Smooth muscle cell (in vitro differentiated cells): Measurements from ENCODE around the gene SLC25A25. TPM values are rescaled to one million over a fixed set of nuclear protein-coding genes. Genes with fewer than 3 reads are reported as not detected.
A peak's percentile ranks its signal among the peaks of the same experiment; 100 is the strongest.

Experiments
- DNase-seq: peaks from one replicate; lab custom pipeline; 2025; ENCODE audit not compliant: unreplicated experiment; lab: John Stamatoyannopoulos, UW
- H2AFZ ChIP-seq: fragments of 200-600 bp; sonication (generic); 2 replicates; pipeline ENCODE4 v1.6.0; 2016; ENCODE audit warnings: antibody characterized with exemption, low read depth, mild to moderate bottlenecking
- H3F3A ChIP-seq: fragments of 200-600 bp; sonication (generic); 2 replicates; pipeline ENCODE4 v1.6.0; 2017; ENCODE audit warnings: antibody characterized with exemption, low read depth
- H3K27ac ChIP-seq: fragments of 200-600 bp; sonication (generic); 2 replicates; pipeline ENCODE4 v1.5.1; 2016; ENCODE audit warnings: low read depth, mild to moderate bottlenecking
- H3K27me3 ChIP-seq: fragments of 200-600 bp; sonication (generic); 2 replicates; pipeline ENCODE4 v1.6.1; 2016; ENCODE audit warnings: low read depth, mild to moderate bottlenecking
- H3K36me3 ChIP-seq: fragments of 200-600 bp; sonication (generic); 2 replicates; pipeline ENCODE4 v1.5.1; 2016; ENCODE audit warnings: low read depth
- H3K4me1 ChIP-seq: fragments of 200-600 bp; sonication (generic); 2 replicates; pipeline ENCODE4 v1.5.1; 2016; ENCODE audit warnings: low read depth
- H3K4me2 ChIP-seq: fragments of 200-600 bp; sonication (generic); 2 replicates; pipeline ENCODE4 v1.6.0; 2016; ENCODE audit warnings: mild to moderate bottlenecking
- H3K4me3 ChIP-seq: fragments of 200-600 bp; sonication (generic); 2 replicates; pipeline ENCODE4 v1.5.1; 2016; ENCODE audit warnings: mild to moderate bottlenecking
- H3K79me2 ChIP-seq: fragments of 200-600 bp; sonication (generic); 2 replicates; pipeline ENCODE4 v1.6.0; 2016; ENCODE audit warnings: low read depth, mild to moderate bottlenecking
- H3K9ac ChIP-seq: fragments of 200-600 bp; sonication (generic); 2 replicates; pipeline ENCODE4 v1.6.0; 2016; ENCODE audit warnings: low read depth
- H3K9me3 ChIP-seq: fragments of 200-600 bp; sonication (generic); replicated peaks from 2 replicates; pipeline ENCODE4 v1.5.1; 2016; ENCODE audit warnings: low read depth
- H4K20me1 ChIP-seq: fragments of 200-600 bp; sonication (generic); 2 replicates; pipeline ENCODE4 v1.6.0; 2016; ENCODE audit warnings: low read depth
- CTCF ChIP-seq: fragments of 200-600 bp; sonication (generic); IDR thresholded peaks from 2 replicates; pipeline ENCODE4 v1.5.1; 2017; ENCODE audit warnings: borderline replicate concordance, mild to moderate bottlenecking, antibody characterized with exemption; ENCODE audit not compliant: insufficient read depth, poor library complexity, severe bottlenecking
- WGBS: methylation state at CpG from one replicate; pipeline ENCODE4 v1.1.7; 2016; ENCODE audit warnings: low lambda C conversion rate; 5-methylcytosine and 5-hydroxymethylcytosine counted together
- polyA plus RNA-seq: library from polyadenylated mRNA; unstranded; fragments of >200 nt; fragmentation: Nextera tagmentation; extraction: Ambion mirVana; gene quantifications from 2 replicates; pipeline ENCODE4 v1.2.1, GENCODE V29; 2016
- total RNA-seq: library from RNA; depleted of rRNA; stranded (reverse); fragments of >200 nt; gene quantifications from 2 replicates; pipeline ENCODE4 v1.2.3, GENCODE V29; 2014

SLC25A25 gene
- total and polyA plus RNA-seq, 2 experiments from 2014 or later: 15.7 to 20.5 TPM

GRCh38 chr9:128094166-128094949 is 26.3 kb downstream of the SLC25A25 start:
- no peaks in the 10 kb centered on the region for H3K9me3 ChIP-seq
- 48% methylated on average over 8 of the region's 8 CpGs for WGBS
- H3K4me3 ChIP-seq: peak overlapping the region; percentile 31
- H3K27ac ChIP-seq: peak overlapping the region; percentile 99
- H3K4me2 ChIP-seq: peak overlapping the region; percentile 79
- no peak overlapping the region for H2AFZ ChIP-seq
- peaks cover 7% of the 10 kb centered on the region for H4K20me1 ChIP-seq
- no peaks in the 10 kb centered on the region for H3K27me3 ChIP-seq
- TF ChIP-seq CTCF: no peak
- H3K4me1 ChIP-seq: peaks cover 18% of the 10 kb centered on the region
- peak; percentile 56 for DNase-seq
- H3K36me3 ChIP-seq: no peaks in the 10 kb centered on the region
- peaks cover 32% of the 10 kb centered on the region for H3F3A ChIP-seq
- peak overlapping the region; percentile 90 for H3K9ac ChIP-seq
- peaks cover 36% of the 10 kb centered on the region for H3K79me2 ChIP-seq

GRCh38 chr9:128094950-128095544 is 27.0 kb downstream of the SLC25A25 start:
- no peak for TF ChIP-seq CTCF
- Histone ChIP-seq H3K4me1 (peaks cover 25% of the 10 kb centered on the region), H3K9ac (peak overlapping the region; percentile 75)

GRCh38 chr9:128096616-128097536 is 28.8 kb downstream of the SLC25A25 start:
- no peaks in the 10 kb centered on the region for H3K36me3 ChIP-seq
- TF ChIP-seq CTCF: no peak
- H3K27ac ChIP-seq: peak overlapping the region; percentile 99
- no peak overlapping the region for H3K4me2 ChIP-seq
- peaks cover 39% of the 10 kb centered on the region for H3F3A ChIP-seq
- no peaks in the 10 kb centered on the region for H3K9me3 ChIP-seq
- no peak overlapping the region for H2AFZ ChIP-seq
- H3K27me3 ChIP-seq: no peaks in the 10 kb centered on the region
- WGBS: 74% methylated on average over 19 of the region's 19 CpGs
- H3K79me2 ChIP-seq: peaks cover 43% of the 10 kb centered on the region
- no peak overlapping the region for H3K4me3 ChIP-seq
- H3K9ac ChIP-seq: peak overlapping the region; percentile 95
- peaks cover 26% of the 10 kb centered on the region for H3K4me1 ChIP-seq
- H4K20me1 ChIP-seq: peaks cover 15% of the 10 kb centered on the region
- no peak for DNase-seq

More at GRCh38 chr9:128094950-128095544, 27.0 kb downstream of the SLC25A25 start:
- peaks cover 37% of the 10 kb centered on the region for H3K79me2 ChIP-seq
- H2AFZ ChIP-seq: no peak overlapping the region
- H3K36me3 ChIP-seq: no peaks in the 10 kb centered on the region
- peak overlapping the region; percentile 99 for H3K27ac ChIP-seq
- H3K4me2 ChIP-seq: peak overlapping the region; percentile 22
- H3F3A ChIP-seq: peaks cover 38% of the 10 kb centered on the region
- no peaks in the 10 kb centered on the region for H3K27me3 ChIP-seq
- no peaks in the 10 kb centered on the region for H3K9me3 ChIP-seq
- DNase-seq: no peak
- H3K4me3 ChIP-seq: no peak overlapping the region
- 96% methylated on average over 11 of the region's 11 CpGs for WGBS
- H4K20me1 ChIP-seq: peaks cover 12% of the 10 kb centered on the region
